Stomach (tissue), 4 donors: ENCODE results near the gene ITSN2.

Experiments used
- POLR2AphosphoS5 ChIP-seq, 3 donors: sonication (generic); formaldehyde crosslinking; IDR thresholded peaks; one replicate each; pipeline ENCODE4 v1.6.1; 2016; ENCODE audit warnings: antibody characterized with exemption in 3 of 3
- TF ChIP-seq, protein P1 (sequence below), 7 experiments: fragments of 450-650 bp in 4 of 7; fragments of 200-600 bp in 3 of 7; sonication (generic) in 3 of 7; IDR thresholded peaks; one replicate each; pipeline ENCODE4 v1.5.1; 2016 to 2019; ENCODE audit warnings: antibody characterized with exemption in 7 of 7, control low read depth in 2 of 7, mild to moderate bottlenecking in 1 of 7

GRCh38 chr2:24272161-24272802 is 88.1 kb downstream of the ITSN2 start:
- TF ChIP-seq, protein P1, sequence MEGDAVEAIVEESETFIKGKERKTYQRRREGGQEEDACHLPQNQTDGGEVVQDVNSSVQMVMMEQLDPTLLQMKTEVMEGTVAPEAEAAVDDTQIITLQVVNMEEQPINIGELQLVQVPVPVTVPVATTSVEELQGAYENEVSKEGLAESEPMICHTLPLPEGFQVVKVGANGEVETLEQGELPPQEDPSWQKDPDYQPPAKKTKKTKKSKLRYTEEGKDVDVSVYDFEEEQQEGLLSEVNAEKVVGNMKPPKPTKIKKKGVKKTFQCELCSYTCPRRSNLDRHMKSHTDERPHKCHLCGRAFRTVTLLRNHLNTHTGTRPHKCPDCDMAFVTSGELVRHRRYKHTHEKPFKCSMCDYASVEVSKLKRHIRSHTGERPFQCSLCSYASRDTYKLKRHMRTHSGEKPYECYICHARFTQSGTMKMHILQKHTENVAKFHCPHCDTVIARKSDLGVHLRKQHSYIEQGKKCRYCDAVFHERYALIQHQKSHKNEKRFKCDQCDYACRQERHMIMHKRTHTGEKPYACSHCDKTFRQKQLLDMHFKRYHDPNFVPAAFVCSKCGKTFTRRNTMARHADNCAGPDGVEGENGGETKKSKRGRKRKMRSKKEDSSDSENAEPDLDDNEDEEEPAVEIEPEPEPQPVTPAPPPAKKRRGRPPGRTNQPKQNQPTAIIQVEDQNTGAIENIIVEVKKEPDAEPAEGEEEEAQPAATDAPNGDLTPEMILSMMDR (IDR thresholded peaks at IDR 0.05): no peak
- no peak for TF ChIP-seq POLR2AphosphoS5 (IDR thresholded peaks at IDR 0.05)
